Hepatocyte (in vitro differentiated cells): ENCODE results near the gene RBBP6. TPM values are rescaled to one million over a fixed set of nuclear protein-coding genes. Genes with fewer than 3 reads are reported as not detected.

Source experiments
- DNase-seq: peaks from one replicate; pipeline ENCODE4 v3.0.0-alpha.2; 2016; ENCODE audit warnings: low spot score
- H2AFZ ChIP-seq: fragments of 200-600 bp; sonication (generic); 2 replicates; pipeline ENCODE4 v1.6.0; 2016; ENCODE audit warnings: antibody characterized with exemption, mild to moderate bottlenecking
- H3K27ac ChIP-seq: fragments of 200-600 bp; sonication (generic); 2 replicates; pipeline ENCODE4 v1.5.1; 2016; ENCODE audit warnings: mild to moderate bottlenecking
- H3K27me3 ChIP-seq: fragments of 200-600 bp; sonication (generic); 2 replicates; pipeline ENCODE4 v1.6.1; 2016
- H3K36me3 ChIP-seq: fragments of 200-600 bp; sonication (generic); replicated peaks from 2 replicates; pipeline ENCODE4 v1.5.1; 2016; ENCODE audit warnings: low read depth; ENCODE audit not compliant: insufficient read depth
- H3K4me1 ChIP-seq: fragments of 200-600 bp; sonication (generic); 2 replicates; pipeline ENCODE4 v1.5.1; 2016; ENCODE audit warnings: mild to moderate bottlenecking, moderate library complexity; ENCODE audit not compliant: insufficient read depth
- H3K4me2 ChIP-seq: fragments of 200-600 bp; sonication (generic); 2 replicates; pipeline ENCODE4 v1.6.0; 2016
- H3K4me3 ChIP-seq: fragments of 200-600 bp; sonication (generic); 2 replicates; pipeline ENCODE4 v1.5.1; 2016; ENCODE audit warnings: mild to moderate bottlenecking
- H3K79me2 ChIP-seq: fragments of 200-600 bp; sonication (generic); 2 replicates; pipeline ENCODE4 v1.6.0; 2017; ENCODE audit warnings: mild to moderate bottlenecking
- H3K9me2 ChIP-seq: fragments of 200-600 bp; sonication (generic); replicated peaks from 2 replicates; pipeline ENCODE4 v1.6.0; 2017; ENCODE audit warnings: mild to moderate bottlenecking; ENCODE audit not compliant: insufficient read depth
- H3K9me3 ChIP-seq: fragments of 200-600 bp; sonication (generic); 2 replicates; pipeline ENCODE4 v1.5.1; 2016; ENCODE audit warnings: low read depth, mild to moderate bottlenecking
- H4K20me1 ChIP-seq: fragments of 200-600 bp; sonication (generic); 2 replicates; pipeline ENCODE4 v1.6.0; 2016; ENCODE audit warnings: mild to moderate bottlenecking; ENCODE audit not compliant: insufficient read depth, poor library complexity, severe bottlenecking
- CTCF ChIP-seq: fragments of 200-600 bp; sonication (generic); IDR thresholded peaks from 2 replicates; pipeline ENCODE4 v1.5.1; 2016; ENCODE audit warnings: antibody characterized with exemption, mild to moderate bottlenecking; ENCODE audit not compliant: poor library complexity
- EZH2 ChIP-seq: fragments of 200-600 bp; sonication (generic); IDR thresholded peaks from 2 replicates; pipeline ENCODE4 v1.6.1; 2016; ENCODE audit warnings: antibody characterized with exemption, mild to moderate bottlenecking, borderline replicate concordance
- EZH2phosphoT487 ChIP-seq: fragments of 200-600 bp; sonication (generic); IDR thresholded peaks from one replicate; pipeline ENCODE4 v1.6.1; 2018; ENCODE audit warnings: antibody characterized with exemption, mild to moderate bottlenecking, low read depth, moderate library complexity; ENCODE audit not compliant: unreplicated experiment, severe bottlenecking
- WGBS: methylation state at CpG from one replicate; pipeline ENCODE4 v1.1.6; 2016; ENCODE audit warnings: low lambda C conversion rate; ENCODE audit errors: missing lambda C conversion rate; 5-methylcytosine and 5-hydroxymethylcytosine counted together
- polyA plus RNA-seq: library from polyadenylated mRNA; unstranded; fragments of >200 nt; fragmentation: Nextera tagmentation; extraction: Ambion mirVana; gene quantifications from 2 replicates; pipeline ENCODE4 v1.2.1, GENCODE V29; 2016
- total RNA-seq: library from RNA; depleted of rRNA; stranded (reverse); fragments of >200 nt; gene quantifications from 2 replicates; pipeline ENCODE4 v1.2.3, GENCODE V29; 2014

The RBBP6 gene
- total and polyA plus RNA-seq, 2 experiments from 2014 or later, result 43.7 to 45.6 TPM

DNA sequence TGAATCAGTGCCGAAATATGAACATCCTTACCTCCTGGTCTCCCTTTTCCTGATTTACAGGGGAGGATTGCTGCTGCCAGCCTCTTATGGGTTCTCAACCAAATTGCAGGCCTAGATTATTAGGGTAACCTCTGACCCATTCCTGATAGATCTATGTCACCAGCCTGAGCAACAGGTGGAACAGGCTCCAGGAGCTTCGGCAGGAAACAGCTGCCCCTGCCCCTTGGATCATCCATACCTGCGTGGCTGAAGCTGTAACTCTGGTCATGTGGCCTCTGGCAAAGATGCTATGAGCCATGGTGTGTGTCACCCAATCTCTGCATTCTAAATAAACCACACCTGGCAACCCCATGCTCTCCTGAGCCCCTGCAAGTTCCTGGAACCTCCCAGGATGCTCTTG is 18.4 kb upstream of the RBBP6 start:
- H3K4me2 ChIP-seq, result no peak overlapping the region
- H3K4me1 ChIP-seq, result no peaks in the 10 kb centered on the region
- DNase-seq, result no peak
- TF ChIP-seq EZH2phosphoT487, result no peak
- no peaks in the 10 kb centered on the region for H4K20me1 ChIP-seq
- no peaks in the 10 kb centered on the region for H3K27me3 ChIP-seq
- 81% methylated on average over 3 of the region's 3 CpGs for WGBS
- H3K79me2 ChIP-seq, result no peaks in the 10 kb centered on the region
- no peak overlapping the region for H2AFZ ChIP-seq
- H3K9me2 ChIP-seq, result no peaks in the 10 kb centered on the region
- H3K36me3 ChIP-seq, result no peaks in the 10 kb centered on the region
- H3K27ac ChIP-seq, result no peak overlapping the region
- no peaks in the 10 kb centered on the region for H3K9me3 ChIP-seq
- no peak overlapping the region for H3K4me3 ChIP-seq

DNA sequence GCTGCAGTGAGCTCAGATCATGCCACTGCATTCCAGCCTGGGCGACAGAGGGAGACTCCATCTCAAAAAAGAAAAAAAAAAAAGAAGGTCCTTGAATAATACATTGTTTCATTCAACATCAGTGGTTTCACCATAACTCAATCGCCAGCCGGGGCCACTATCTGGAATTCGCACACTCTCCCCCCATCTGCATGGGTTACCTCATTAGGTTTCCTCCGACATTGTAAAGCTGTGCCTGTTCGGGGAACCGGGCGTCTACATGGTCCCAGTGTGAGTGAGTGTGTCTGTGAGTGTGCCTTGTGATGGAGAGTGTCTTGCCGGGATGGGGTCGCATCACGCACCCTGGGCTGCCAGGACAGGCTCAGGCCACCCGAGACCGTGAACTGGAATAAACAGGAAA is 16.6 kb upstream of the RBBP6 start:
- 92% methylated on average over 13 of the region's 13 CpGs for WGBS
- Histone ChIP-seq H2AFZ (no peak overlapping the region), H4K20me1 (no peaks in the 10 kb centered on the region), H3K4me1 (no peaks in the 10 kb centered on the region), H3K4me3 (no peak overlapping the region), H3K9me2 (no peaks in the 10 kb centered on the region), H3K9me3 (no peaks in the 10 kb centered on the region), H3K27me3 (no peaks in the 10 kb centered on the region), H3K4me2 (no peak overlapping the region), H3K27ac (no peak overlapping the region), H3K36me3 (no peaks in the 10 kb centered on the region), H3K79me2 (no peaks in the 10 kb centered on the region)
- no peak for DNase-seq
- no peak for TF ChIP-seq EZH2phosphoT487
- no peak for TF ChIP-seq EZH2
- TF ChIP-seq CTCF, result no peak

GRCh38 chr16:24523569-24523968 is 15.8 kb upstream of the RBBP6 start:
- H3K9me2 ChIP-seq, result no peaks in the 10 kb centered on the region

More at GRCh38 chr16:24523569-24523968, 15.8 kb upstream of the RBBP6 start:
- no peak for TF ChIP-seq CTCF
- no peak for TF ChIP-seq EZH2phosphoT487
- no peak for TF ChIP-seq EZH2
- Histone ChIP-seq H3K27ac (no peak overlapping the region), H2AFZ (no peak overlapping the region), H3K4me1 (no peaks in the 10 kb centered on the region), H4K20me1 (no peaks in the 10 kb centered on the region), H3K79me2 (no peaks in the 10 kb centered on the region), H3K27me3 (no peaks in the 10 kb centered on the region), H3K9me3 (no peaks in the 10 kb centered on the region), H3K4me2 (no peak overlapping the region), H3K36me3 (no peaks in the 10 kb centered on the region), H3K4me3 (no peak overlapping the region)
- DNase-seq, result peak; percentile 39
- WGBS, result 27% methylated on average over 8 of the region's 8 CpGs
